IPS-18a (cell line): ENCODE data around the gene IRGC.
"Not testable (repeated sequence)": the region's sequence is repeated elsewhere in the genome, so short reads cannot be mapped to it uniquely, and the experiment has no call there.

Experiments
- H3K27ac ChIP-seq: one replicate; pipeline ENCODE4 v1.5.1; 2013; ENCODE audit warnings: low read length
- H3K27me3 ChIP-seq: one replicate; pipeline ENCODE4 v1.6.1; 2013; ENCODE audit warnings: mild to moderate bottlenecking, low read length; ENCODE audit not compliant: control insufficient read depth, insufficient read depth
- H3K36me3 ChIP-seq: one replicate; pipeline ENCODE4 v1.6.1; 2013; ENCODE audit warnings: low read depth, low read length; ENCODE audit not compliant: control insufficient read depth
- H3K4me1 ChIP-seq: one replicate; pipeline ENCODE4 v1.6.1; 2013; ENCODE audit warnings: low read depth, low read length; ENCODE audit not compliant: control insufficient read depth
- H3K4me3 ChIP-seq: one replicate; pipeline ENCODE4 v1.5.1; 2013; ENCODE audit warnings: low read length
- H3K9ac ChIP-seq: one replicate; pipeline ENCODE4 v1.6.1; 2013; ENCODE audit warnings: mild to moderate bottlenecking, low read length, moderate library complexity
- H3K9me3 ChIP-seq: one replicate; pipeline ENCODE4 v1.6.1; 2013; ENCODE audit warnings: low read depth, low read length; ENCODE audit not compliant: control insufficient read depth

The IRGC gene

GRCh38 chr19:43678512-43679261, 37.2 kb upstream of the IRGC start:
- no peaks in the 10 kb centered on the region for H3K4me1 ChIP-seq
- no peak overlapping the region for H3K9ac ChIP-seq
- H3K27me3 ChIP-seq: no peaks in the 10 kb centered on the region
- no peak overlapping the region for H3K4me3 ChIP-seq
- H3K36me3 ChIP-seq: no peaks in the 10 kb centered on the region
- no peaks in the 10 kb centered on the region for H3K9me3 ChIP-seq
- no peak overlapping the region for H3K27ac ChIP-seq

- H3K4me1 ChIP-seq: no peaks in the 10 kb centered on the region
- no peaks in the 10 kb centered on the region for H3K9me3 ChIP-seq
- no peaks in the 10 kb centered on the region for H3K27me3 ChIP-seq
- no peaks in the 10 kb centered on the region for H3K36me3 ChIP-seq
- no peak overlapping the region for H3K27ac ChIP-seq
- H3K4me3 ChIP-seq: no peak overlapping the region
- H3K9ac ChIP-seq: no peak overlapping the region
These were observed 34.1 kb upstream of the IRGC start for GRCh38 chr19:43681821-43682220.

GRCh38 chr19:43682269-43682668, 33.6 kb upstream of the IRGC start:
- not testable (repeated sequence) for H3K36me3 ChIP-seq, H3K4me3 ChIP-seq, H3K4me1 ChIP-seq, H3K27ac ChIP-seq, H3K9ac ChIP-seq, H3K9me3 ChIP-seq, H3K27me3 ChIP-seq

- Histone ChIP-seq H3K4me1 (no peaks in the 10 kb centered on the region), H3K27me3 (no peaks in the 10 kb centered on the region), H3K27ac (no peak overlapping the region), H3K9ac (no peak overlapping the region), H3K36me3 (no peaks in the 10 kb centered on the region), H3K9me3 (no peaks in the 10 kb centered on the region), H3K4me3 (no peak overlapping the region)
These were observed 32.8 kb upstream of the IRGC start for GRCh38 chr19:43682824-43683661.

DNA sequence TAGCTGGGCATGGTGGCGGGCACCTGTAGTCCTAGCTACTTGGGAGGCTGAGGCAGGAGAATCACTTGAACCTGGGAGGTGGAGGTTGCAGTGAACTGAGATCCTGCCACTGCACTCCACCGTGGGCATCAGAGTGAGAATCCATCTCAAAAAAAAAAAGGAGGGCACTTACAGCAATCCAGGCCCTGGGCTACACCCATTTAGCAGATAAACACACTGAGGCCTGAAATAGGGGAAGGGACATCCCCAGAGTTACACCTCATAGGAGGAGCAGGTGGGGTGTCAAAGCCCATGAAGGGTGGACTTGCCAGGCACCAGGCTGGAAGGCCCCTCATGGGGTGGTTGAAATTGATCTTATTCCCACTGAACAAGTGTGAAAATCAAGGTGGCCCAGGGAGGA, 32.0 kb upstream of the IRGC start:
- Histone ChIP-seq H3K4me3 (no peak overlapping the region), H3K4me1 (no peaks in the 10 kb centered on the region), H3K9ac (no peak overlapping the region), H3K36me3 (no peaks in the 10 kb centered on the region), H3K27ac (no peak overlapping the region), H3K9me3 (no peaks in the 10 kb centered on the region), H3K27me3 (no peaks in the 10 kb centered on the region)

GRCh38 chr19:43684326-43684725, 31.6 kb upstream of the IRGC start:
- H3K4me3 ChIP-seq: no peak overlapping the region
- no peaks in the 10 kb centered on the region for H3K4me1 ChIP-seq
- no peaks in the 10 kb centered on the region for H3K36me3 ChIP-seq
- H3K27ac ChIP-seq: no peak overlapping the region
- no peaks in the 10 kb centered on the region for H3K9me3 ChIP-seq
- no peaks in the 10 kb centered on the region for H3K27me3 ChIP-seq
- H3K9ac ChIP-seq: no peak overlapping the region

DNA sequence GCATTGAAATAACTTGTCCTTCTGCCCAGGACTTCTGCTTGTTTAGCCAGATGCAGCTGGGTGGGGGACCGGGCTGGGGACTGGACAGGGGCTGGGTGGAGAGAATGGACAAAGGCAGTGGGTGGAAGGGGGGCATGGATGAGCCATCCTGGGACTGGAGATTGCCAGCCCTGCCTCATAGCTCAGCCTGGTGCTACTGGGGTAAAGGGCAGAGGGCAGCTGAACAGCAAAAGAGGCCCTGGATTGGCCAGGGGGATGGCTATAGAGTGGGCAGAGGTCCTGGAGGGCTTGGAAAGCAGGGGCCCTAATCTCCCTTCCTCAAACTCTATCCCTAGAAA, 28.2 kb upstream of the IRGC start:
- Histone ChIP-seq H3K4me1 (no peaks in the 10 kb centered on the region), H3K9me3 (no peaks in the 10 kb centered on the region), H3K27me3 (no peaks in the 10 kb centered on the region), H3K27ac (no peak overlapping the region), H3K4me3 (no peak overlapping the region), H3K36me3 (no peaks in the 10 kb centered on the region), H3K9ac (no peak overlapping the region)

GRCh38 chr19:43688059-43688701, 27.7 kb upstream of the IRGC start:
- H3K27me3 ChIP-seq: no peaks in the 10 kb centered on the region
- H3K4me1 ChIP-seq: no peaks in the 10 kb centered on the region
- no peak overlapping the region for H3K27ac ChIP-seq
- H3K4me3 ChIP-seq: no peak overlapping the region
- no peaks in the 10 kb centered on the region for H3K9me3 ChIP-seq
- H3K36me3 ChIP-seq: no peaks in the 10 kb centered on the region
- no peak overlapping the region for H3K9ac ChIP-seq

DNA sequence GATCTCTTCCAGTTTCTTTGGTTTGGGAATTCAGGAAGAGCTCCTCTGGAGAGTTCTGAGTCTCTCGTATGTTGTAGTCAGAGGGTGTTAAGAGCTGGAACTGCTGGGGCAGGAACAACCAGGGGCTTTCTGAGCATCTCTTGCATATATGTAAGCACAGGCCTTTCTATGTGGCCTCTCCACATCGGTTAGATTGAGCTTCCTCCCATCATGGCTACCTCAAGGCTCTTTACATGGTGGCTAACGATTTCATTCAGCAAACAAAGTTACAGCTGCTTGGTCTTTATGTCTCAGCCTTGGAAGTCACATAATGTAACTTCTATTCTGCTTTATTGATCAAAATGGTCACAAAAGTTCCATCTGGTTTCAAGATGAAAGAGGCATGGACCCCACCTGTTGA, 25.4 kb upstream of the IRGC start:
- H3K4me3 ChIP-seq: no peak overlapping the region
- H3K36me3 ChIP-seq: no peaks in the 10 kb centered on the region
- no peaks in the 10 kb centered on the region for H3K27me3 ChIP-seq
- no peaks in the 10 kb centered on the region for H3K4me1 ChIP-seq
- no peak overlapping the region for H3K27ac ChIP-seq
- H3K9ac ChIP-seq: no peak overlapping the region
- H3K9me3 ChIP-seq: no peaks in the 10 kb centered on the region

DNA sequence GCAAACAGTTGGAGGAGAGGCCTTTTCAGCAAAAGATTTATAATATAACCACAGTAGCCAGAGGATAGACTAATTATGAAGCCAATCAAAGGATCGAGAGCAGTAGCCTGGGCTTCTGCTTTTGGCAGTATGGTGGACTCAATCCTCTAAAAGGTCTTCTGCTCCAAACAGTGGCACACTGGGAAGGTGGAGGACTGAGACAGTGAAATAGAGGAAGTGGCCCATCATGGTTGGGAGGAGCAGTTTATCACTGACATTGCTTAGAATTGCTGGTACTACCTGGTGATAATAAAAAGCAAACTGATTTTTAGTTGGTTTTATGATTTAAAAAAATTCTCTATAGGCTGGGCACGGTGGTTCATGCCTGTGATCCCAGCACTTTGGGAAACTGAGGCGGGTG, 25.0 kb upstream of the IRGC start:
- Histone ChIP-seq H3K4me1 (no peaks in the 10 kb centered on the region), H3K4me3 (no peak overlapping the region), H3K27me3 (no peaks in the 10 kb centered on the region), H3K9ac (no peak overlapping the region), H3K36me3 (no peaks in the 10 kb centered on the region), H3K9me3 (no peaks in the 10 kb centered on the region), H3K27ac (no peak overlapping the region)

DNA sequence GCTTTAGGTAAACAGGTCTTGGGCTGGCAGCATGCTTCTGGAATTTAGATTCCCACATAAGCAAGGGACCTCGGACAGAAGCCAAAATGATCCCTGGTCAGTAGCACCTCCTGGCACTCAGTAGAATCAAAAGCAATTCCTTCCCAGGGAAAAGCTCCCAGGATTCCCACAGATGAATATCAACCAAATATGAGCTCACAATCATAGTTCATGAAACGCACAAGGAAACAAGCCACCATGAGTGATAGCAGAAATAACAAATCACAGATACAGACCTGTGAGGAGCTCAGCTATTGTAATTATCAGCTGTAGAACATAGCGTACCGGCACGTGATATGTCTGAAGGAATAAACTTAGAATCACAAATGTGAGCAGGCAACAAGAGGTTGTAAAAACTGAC, 24.1 kb upstream of the IRGC start:
- no peak overlapping the region for H3K9ac ChIP-seq
- no peak overlapping the region for H3K4me3 ChIP-seq
- H3K4me1 ChIP-seq: no peaks in the 10 kb centered on the region
- H3K9me3 ChIP-seq: no peaks in the 10 kb centered on the region
- H3K27me3 ChIP-seq: no peaks in the 10 kb centered on the region
- no peak overlapping the region for H3K27ac ChIP-seq
- H3K36me3 ChIP-seq: no peaks in the 10 kb centered on the region
